ENCODE data around the gene MFN2. TPM values are rescaled to one million over a fixed set of nuclear protein-coding genes. Genes with fewer than 3 reads are reported as not detected.

MFN2 gene
- total RNA-seq, 1 experiment from 2014 or later = 72.6 TPM

- no peaks in the 10 kb centered on the region for H4K20me1 ChIP-seq (ENCODE audit: insufficient read depth)
- H3F3A ChIP-seq (ENCODE audit: insufficient read depth, low read depth) = peaks cover 11% of the 10 kb centered on the region; the same call in 1 of the 2 replicates
- H2AFZ ChIP-seq = no peak overlapping the region
- CTCF ChIA-PET = no interaction called here
- H3K9me3 ChIP-seq (ENCODE audit: insufficient read depth, low read depth) = no peaks in the 10 kb centered on the region
- TF ChIP-seq CTCF (conservative IDR thresholded peaks at IDR 0.05) = no peak
- no peak for TF ChIP-seq EZH2 (IDR thresholded peaks at IDR 0.05; ENCODE audit: low read depth)
- no TSS peak for BruUV-seq (replicated peaks)
- no peaks in the 10 kb centered on the region for H3K9me2 ChIP-seq (ENCODE audit: insufficient read depth)
- POLR2A ChIA-PET (ENCODE audit: unreplicated experiment) = no interaction called here
- H3K79me2 ChIP-seq (ENCODE audit: low read depth) = 0 out of 2 replicates have a peak, but pooled peaks cover 3% of the 10 kb centered on the region
- H3K36me3 ChIP-seq (ENCODE audit: low read depth) = no peaks in the 10 kb centered on the region
- no peaks in the 10 kb centered on the region for H3K27me3 ChIP-seq (ENCODE audit: insufficient read depth, low read depth)
- no peak overlapping the region for H3K4me3 ChIP-seq
- H3K27ac ChIP-seq = no peak overlapping the region
- DNase-seq = no peak
- intact Hi-C loops (cut with micrococcal nuclease; ENCODE audit: unreplicated experiment) = no loop called here
- H3K4me1 ChIP-seq (replicated peaks; ENCODE audit: insufficient read depth) = no peaks in the 10 kb centered on the region; the same call in 1 of the 2 replicates
- no peak overlapping the region for H3K4me2 ChIP-seq
Measured at GRCh38 chr1:12015001-12015491, 34.8 kb downstream of the MFN2 start.

GRCh38 chr1:12015499-12015898 is 35.3 kb downstream of the MFN2 start:
- ChIA-PET POLR2A (ENCODE audit: unreplicated experiment) (no interaction called here), CTCF (interaction anchor here (0.6 kb wide), 1 partner anchor 774 kb away, joined by 4 read pairs; no protein-coding TSS in a partner anchor)
- Histone ChIP-seq H3F3A (ENCODE audit: insufficient read depth, low read depth) (peaks cover 11% of the 10 kb centered on the region; the same call in 1 of the 2 replicates), H3K27ac (no peak overlapping the region), H3K4me2 (no peak overlapping the region), H3K4me3 (no peak overlapping the region), H4K20me1 (ENCODE audit: insufficient read depth) (no peaks in the 10 kb centered on the region), H2AFZ (no peak overlapping the region), H3K9me3 (ENCODE audit: insufficient read depth, low read depth) (no peaks in the 10 kb centered on the region), H3K4me1 (replicated peaks; ENCODE audit: insufficient read depth) (no peaks in the 10 kb centered on the region; the same call in 1 of the 2 replicates), H3K9me2 (ENCODE audit: insufficient read depth) (no peaks in the 10 kb centered on the region), H3K27me3 (ENCODE audit: insufficient read depth, low read depth) (no peaks in the 10 kb centered on the region), H3K36me3 (ENCODE audit: low read depth) (no peaks in the 10 kb centered on the region), H3K79me2 (ENCODE audit: low read depth) (0 out of 2 replicates have a peak, but pooled peaks cover 5% of the 10 kb centered on the region)
- no peak for TF ChIP-seq EZH2 (IDR thresholded peaks at IDR 0.05; ENCODE audit: low read depth)
- TF ChIP-seq CTCF (conservative IDR thresholded peaks at IDR 0.05) = no peak
- BruUV-seq (replicated peaks) = no TSS peak
- DNase-seq = no peak
- intact Hi-C loops (cut with micrococcal nuclease; ENCODE audit: unreplicated experiment) = no loop called here

GRCh38 chr1:12016182-12016581 is 35.9 kb downstream of the MFN2 start:
- Histone ChIP-seq H3K27me3 (ENCODE audit: insufficient read depth, low read depth) (no peaks in the 10 kb centered on the region), H3K9me2 (ENCODE audit: insufficient read depth) (no peaks in the 10 kb centered on the region), H3K9me3 (ENCODE audit: insufficient read depth, low read depth) (no peaks in the 10 kb centered on the region), H4K20me1 (ENCODE audit: insufficient read depth) (no peaks in the 10 kb centered on the region), H3K4me1 (replicated peaks; ENCODE audit: insufficient read depth) (no peaks in the 10 kb centered on the region; the same call in 1 of the 2 replicates), H3K27ac (no peak overlapping the region), H3K36me3 (ENCODE audit: low read depth) (no peaks in the 10 kb centered on the region), H3K4me2 (no peak overlapping the region), H3F3A (ENCODE audit: insufficient read depth, low read depth) (peaks cover 11% of the 10 kb centered on the region; the same call in 1 of the 2 replicates), H3K79me2 (ENCODE audit: low read depth) (0 out of 2 replicates have a peak, but pooled peaks cover 5% of the 10 kb centered on the region), H2AFZ (no peak overlapping the region), H3K4me3 (no peak overlapping the region)
- intact Hi-C loops (cut with micrococcal nuclease; ENCODE audit: unreplicated experiment) = no loop called here
- DNase-seq = no peak
- CTCF ChIA-PET = interaction anchor here (0.6 kb wide), 1 partner anchor 773 kb away, joined by 4 read pairs; no protein-coding TSS in a partner anchor
- no TSS peak for BruUV-seq (replicated peaks)
- POLR2A ChIA-PET (ENCODE audit: unreplicated experiment) = interaction anchor here (0.6 kb wide), 1 partner anchor 210 kb away, joined by 3 read pairs; no protein-coding TSS in a partner anchor
- TF ChIP-seq EZH2 (IDR thresholded peaks at IDR 0.05; ENCODE audit: low read depth) = no peak
- TF ChIP-seq CTCF (conservative IDR thresholded peaks at IDR 0.05) = no peak
